Right kidney (tissue), 1 donor: ENCODE data around the gene GRIN2A.

Experiments used
- DNase-seq: peaks from one replicate; pipeline ENCODE4 v3.0.0-alpha.2; 2016

Gene GRIN2A

GRCh38 chr16:9817586-9817985 lies 364.6 kb downstream of the GRIN2A start:
- DNase-seq: no peak

GRCh38 chr16:9816644-9817043 lies 365.6 kb downstream of the GRIN2A start:
- no peak for DNase-seq

- no peak for DNase-seq
These were observed 368.6 kb downstream of the GRIN2A start for GRCh38 chr16:9813665-9814064.

GRCh38 chr16:9808210-9808609 lies 374.0 kb downstream of the GRIN2A start:
- DNase-seq: no peak

GRCh38 chr16:9807302-9807701 lies 374.9 kb downstream of the GRIN2A start:
- DNase-seq: no peak

GRCh38 chr16:9805109-9805508 lies 377.1 kb downstream of the GRIN2A start:
- no peak for DNase-seq

- DNase-seq: no peak
These were observed 380.1 kb downstream of the GRIN2A start for GRCh38 chr16:9802160-9802559.

- no peak for DNase-seq
These were observed 380.6 kb downstream of the GRIN2A start for GRCh38 chr16:9801651-9802050.

GRCh38 chr16:9800186-9800738 lies 382.0 kb downstream of the GRIN2A start:
- no peak for DNase-seq

GRCh38 chr16:9798952-9799580 lies 383.2 kb downstream of the GRIN2A start:
- DNase-seq: no peak

- DNase-seq: no peak
These were observed 383.8 kb downstream of the GRIN2A start for GRCh38 chr16:9798474-9798873.

GRCh38 chr16:9797306-9797705 lies 384.9 kb downstream of the GRIN2A start:
- no peak for DNase-seq

- DNase-seq: no peak
These were observed 388.6 kb downstream of the GRIN2A start for GRCh38 chr16:9793623-9794022.

GRCh38 chr16:9791556-9791955 lies 390.7 kb downstream of the GRIN2A start:
- DNase-seq: no peak

- no peak for DNase-seq
These were observed 392.0 kb downstream of the GRIN2A start for GRCh38 chr16:9790199-9790598.

GRCh38 chr16:9787717-9788116 lies 394.5 kb downstream of the GRIN2A start:
- no peak for DNase-seq

- DNase-seq: no peak
These were observed 401.4 kb downstream of the GRIN2A start for GRCh38 chr16:9780831-9781230.

- DNase-seq: no peak
These were observed 403.4 kb downstream of the GRIN2A start for GRCh38 chr16:9778849-9779248.

GRCh38 chr16:9775998-9776397 lies 406.2 kb downstream of the GRIN2A start:
- DNase-seq: no peak

GRCh38 chr16:9773289-9773688 lies 408.9 kb downstream of the GRIN2A start:
- DNase-seq: no peak

- no peak for DNase-seq
These were observed 409.6 kb downstream of the GRIN2A start for GRCh38 chr16:9772526-9773225.

GRCh38 chr16:9766891-9767290 lies 415.3 kb downstream of the GRIN2A start:
- no peak for DNase-seq

- no peak for DNase-seq
These were observed 418.7 kb downstream of the GRIN2A start for GRCh38 chr16:9763505-9763904.

- no peak for DNase-seq
These were observed 420.4 kb downstream of the GRIN2A start for GRCh38 chr16:9761870-9762269.
